ENCODE results near the gene MRPS31. TPM values are rescaled to one million over a fixed set of nuclear protein-coding genes. Genes with fewer than 3 reads are reported as not detected.
"Not testable (repeated sequence)": the region's sequence is repeated elsewhere in the genome, so short reads cannot be mapped to it uniquely, and the experiment has no call there.

Gene MRPS31
- total RNA-seq, 2 experiments from 2014 or later: 41.0 to 44.7 TPM

DNA sequence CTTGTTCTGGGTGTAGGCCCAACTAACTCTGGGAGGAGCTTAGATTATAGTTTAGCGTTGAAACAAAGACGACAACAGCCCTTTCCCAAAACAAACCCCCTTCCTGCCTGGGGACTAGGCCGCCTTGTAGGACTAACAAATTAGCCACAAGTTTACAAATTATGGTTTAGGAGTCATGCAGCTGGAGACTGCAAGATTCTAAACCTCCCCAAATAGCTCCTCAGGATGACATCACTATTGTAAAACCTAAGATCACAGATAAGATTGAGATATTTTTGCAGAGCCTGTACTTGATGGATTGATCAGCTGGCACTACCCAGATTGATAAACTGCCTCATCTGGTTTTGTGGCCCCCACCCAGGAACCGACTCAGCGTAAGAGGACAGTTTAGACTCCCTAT, 16.1 kb upstream of the MRPS31 start:
- ATAC-seq (no peak), DNase-seq (peak; percentile 25)
- ChIA-PET CTCF (interaction anchor here (0.6 to 5.5 kb wide), 3 partner anchors 10 to 119 kb away, joined by 3 to 34 read pairs (median 3); no protein-coding TSS in a partner anchor), POLR2A (interaction anchor here (2.7 kb wide), 1 partner anchor 10 kb away, joined by 14 read pairs; no protein-coding TSS in a partner anchor)
- Mint-ChIP-seq H3K4me1 (ENCODE audit: low read depth) (peaks cover 32% of the 10 kb centered on the region), H3K27ac (peak overlapping the region; percentile 80), H3K27me3 (no peaks in the 10 kb centered on the region), H3K9me3 (no peaks in the 10 kb centered on the region), H3K4me3 (peak overlapping the region; percentile 83), H3K36me3 (ENCODE audit: low read depth) (peaks cover 4% of the 10 kb centered on the region)
- TF ChIP-seq, protein P1, sequence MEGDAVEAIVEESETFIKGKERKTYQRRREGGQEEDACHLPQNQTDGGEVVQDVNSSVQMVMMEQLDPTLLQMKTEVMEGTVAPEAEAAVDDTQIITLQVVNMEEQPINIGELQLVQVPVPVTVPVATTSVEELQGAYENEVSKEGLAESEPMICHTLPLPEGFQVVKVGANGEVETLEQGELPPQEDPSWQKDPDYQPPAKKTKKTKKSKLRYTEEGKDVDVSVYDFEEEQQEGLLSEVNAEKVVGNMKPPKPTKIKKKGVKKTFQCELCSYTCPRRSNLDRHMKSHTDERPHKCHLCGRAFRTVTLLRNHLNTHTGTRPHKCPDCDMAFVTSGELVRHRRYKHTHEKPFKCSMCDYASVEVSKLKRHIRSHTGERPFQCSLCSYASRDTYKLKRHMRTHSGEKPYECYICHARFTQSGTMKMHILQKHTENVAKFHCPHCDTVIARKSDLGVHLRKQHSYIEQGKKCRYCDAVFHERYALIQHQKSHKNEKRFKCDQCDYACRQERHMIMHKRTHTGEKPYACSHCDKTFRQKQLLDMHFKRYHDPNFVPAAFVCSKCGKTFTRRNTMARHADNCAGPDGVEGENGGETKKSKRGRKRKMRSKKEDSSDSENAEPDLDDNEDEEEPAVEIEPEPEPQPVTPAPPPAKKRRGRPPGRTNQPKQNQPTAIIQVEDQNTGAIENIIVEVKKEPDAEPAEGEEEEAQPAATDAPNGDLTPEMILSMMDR (IDR thresholded peaks at IDR 0.05): no peak
- intact Hi-C loops (cut with micrococcal nuclease): no loop called here

DNA sequence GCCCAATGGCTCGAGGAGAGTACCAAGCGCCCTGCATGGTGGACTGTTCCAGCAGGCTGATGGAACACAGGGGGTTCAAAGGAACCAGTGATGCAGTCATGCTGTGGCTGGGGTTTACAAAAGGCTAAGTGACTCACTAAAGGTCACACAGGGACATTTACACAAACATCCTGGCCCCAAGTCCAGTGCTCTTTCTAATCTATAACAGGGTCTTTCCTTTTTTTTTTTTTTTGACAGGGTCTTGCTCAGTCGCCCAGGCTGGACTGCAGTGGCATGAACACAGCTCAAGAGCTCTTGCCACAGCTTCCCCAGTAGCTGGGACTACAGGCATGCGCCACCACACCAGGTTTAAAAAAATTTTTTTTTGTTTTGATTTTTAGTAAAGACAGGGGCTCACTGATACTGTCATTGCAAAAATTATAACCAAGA, 15.6 kb upstream of the MRPS31 start:
- Mint-ChIP-seq H3K27ac (peak overlapping the region; percentile 80), H3K9me3 (no peaks in the 10 kb centered on the region), H3K36me3 (ENCODE audit: low read depth) (peaks cover 4% of the 10 kb centered on the region), H3K27me3 (no peaks in the 10 kb centered on the region), H3K4me1 (ENCODE audit: low read depth) (peaks cover 28% of the 10 kb centered on the region), H3K4me3 (peak overlapping the region; percentile 6)
- peak; percentile 73 for ATAC-seq
- TF ChIP-seq, protein P1 (IDR thresholded peaks at IDR 0.05): no peak
- ChIA-PET CTCF (interaction anchor here (0.6 to 5.5 kb wide), 3 partner anchors 10 to 118 kb away, joined by 3 to 34 read pairs (median 3); no protein-coding TSS in a partner anchor), POLR2A (interaction anchor here (2.7 kb wide), 1 partner anchor 9 kb away, joined by 14 read pairs; no protein-coding TSS in a partner anchor)
- peak; percentile 73 for DNase-seq
- intact Hi-C loops (cut with micrococcal nuclease): no loop called here

DNA sequence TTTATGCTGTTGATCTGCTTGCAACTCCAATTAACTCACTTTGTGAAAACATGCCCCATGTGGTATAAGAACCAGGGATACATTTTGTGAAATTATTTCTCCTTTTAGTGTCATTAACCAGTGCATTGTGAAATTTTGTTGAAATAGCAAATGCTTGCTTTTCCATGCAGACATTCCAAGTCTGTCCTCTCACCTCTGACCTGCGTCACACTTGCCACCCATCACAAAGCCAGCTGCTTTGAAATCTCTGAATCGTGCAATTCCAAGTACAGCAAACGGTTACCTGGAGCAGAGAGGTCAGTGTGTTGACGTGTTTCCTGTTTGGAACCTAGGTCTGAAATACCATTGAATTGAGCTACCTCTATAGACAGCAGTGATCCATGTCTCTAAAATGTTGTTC, 13.6 kb upstream of the MRPS31 start:
- CTCF ChIA-PET: no interaction called here

DNA sequence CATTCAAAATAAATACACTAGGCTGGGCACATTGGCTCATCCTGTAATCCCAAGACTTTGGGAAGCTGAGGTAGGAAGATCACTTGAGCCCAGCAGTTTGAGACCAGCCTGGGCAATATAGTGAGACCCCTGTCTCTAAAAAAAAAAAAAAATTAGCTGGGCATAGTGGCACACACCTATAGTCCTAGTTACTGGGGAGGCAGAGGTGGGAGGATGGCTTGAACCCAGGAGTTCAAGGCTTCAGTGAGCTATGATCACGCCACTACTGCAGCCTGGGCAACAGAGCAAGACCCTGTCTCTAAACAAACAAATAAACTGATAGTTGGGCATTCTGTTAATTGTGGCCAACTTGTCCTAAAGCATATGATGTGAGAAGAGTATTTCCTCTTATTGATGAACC, 12.0 kb upstream of the MRPS31 start:
- H3K27me3 Mint-ChIP-seq; DNase-seq; H3K4me3 Mint-ChIP-seq; H3K36me3 Mint-ChIP-seq (ENCODE audit: low read depth); ATAC-seq; H3K9me3 Mint-ChIP-seq; H3K27ac Mint-ChIP-seq; intact Hi-C loops (cut with micrococcal nuclease): not testable (repeated sequence)
- H3K4me1 Mint-ChIP-seq (ENCODE audit: low read depth): peaks cover 25% of the 10 kb centered on the region
- ChIA-PET POLR2A (interaction anchor here (0.9 kb wide), 1 partner anchor 10 kb away, joined by 3 read pairs; no protein-coding TSS in a partner anchor), CTCF (interaction anchor here (0.6 kb wide), 1 partner anchor 190 kb away, joined by 4 read pairs; no protein-coding TSS in a partner anchor)

More for the DNA sequence above, 13.6 kb upstream of the MRPS31 start:
- POLR2A ChIA-PET: no interaction called here
- ATAC-seq: no peak
- Mint-ChIP-seq H3K4me3 (no peak overlapping the region), H3K9me3 (no peaks in the 10 kb centered on the region), H3K36me3 (ENCODE audit: low read depth) (peaks cover 2% of the 10 kb centered on the region), H3K27ac (no peak overlapping the region), H3K4me1 (ENCODE audit: low read depth) (peaks cover 21% of the 10 kb centered on the region), H3K27me3 (no peaks in the 10 kb centered on the region)
- TF ChIP-seq, protein P1 (IDR thresholded peaks at IDR 0.05): no peak
- DNase-seq: no peak
- intact Hi-C loops (cut with micrococcal nuclease): no loop called here

DNA sequence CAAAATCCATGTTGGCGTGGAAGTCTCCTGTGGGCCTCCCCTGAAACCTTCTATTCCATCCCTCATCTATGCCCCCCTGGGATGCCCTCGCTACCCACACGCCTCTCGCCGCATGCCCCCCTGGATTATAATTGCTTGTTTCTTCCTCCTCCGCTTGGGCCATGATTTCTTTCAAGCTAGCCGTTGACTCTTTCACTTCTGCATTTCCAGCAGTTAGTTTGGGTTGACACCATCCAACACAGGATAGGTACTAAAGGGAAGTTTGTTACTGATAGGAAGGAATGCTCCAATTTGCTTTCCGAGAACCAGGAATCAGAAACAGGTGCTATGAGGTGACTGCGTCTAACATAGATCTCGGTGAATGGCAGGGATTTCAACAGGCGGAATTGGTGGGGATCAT, 10.7 kb upstream of the MRPS31 start:
- no peaks in the 10 kb centered on the region for H3K27me3 Mint-ChIP-seq
- intact Hi-C loops (cut with micrococcal nuclease): no loop called here
- no peak overlapping the region for H3K27ac Mint-ChIP-seq
- peaks cover 25% of the 10 kb centered on the region for H3K4me1 Mint-ChIP-seq (ENCODE audit: low read depth)
- H3K36me3 Mint-ChIP-seq (ENCODE audit: low read depth): peaks cover 2% of the 10 kb centered on the region
- DNase-seq: no peak
- H3K4me3 Mint-ChIP-seq: no peak overlapping the region
- POLR2A ChIA-PET: no interaction called here
- ATAC-seq: no peak
- TF ChIP-seq, protein P1 (IDR thresholded peaks at IDR 0.05): no peak
- no peaks in the 10 kb centered on the region for H3K9me3 Mint-ChIP-seq
- CTCF ChIA-PET: no interaction called here
